ENCODE results near the gene FTO.

The FTO gene

GRCh38 chr16:53785916-53786315, 82.0 kb downstream of the FTO start:
- no peak for DNase-seq

GRCh38 chr16:53787423-53787822, 83.5 kb downstream of the FTO start:
- no peak for DNase-seq

- DNase-seq = no peak
Measured at GRCh38 chr16:53789137-53789536, 85.2 kb downstream of the FTO start.

- no peak for DNase-seq
Measured at GRCh38 chr16:53792161-53792951, 88.4 kb downstream of the FTO start.

GRCh38 chr16:53803451-53803850, 99.5 kb downstream of the FTO start:
- no peak for DNase-seq

- no peak for DNase-seq
Measured at GRCh38 chr16:53803998-53804397, 100.0 kb downstream of the FTO start.

- DNase-seq = no peak
Measured at GRCh38 chr16:53804467-53804866, 100.5 kb downstream of the FTO start.

- no peak for DNase-seq
Measured at GRCh38 chr16:53805113-53805512, 101.2 kb downstream of the FTO start.

GRCh38 chr16:53805752-53806151, 101.8 kb downstream of the FTO start:
- no peak for DNase-seq

GRCh38 chr16:53809088-53809932, 105.4 kb downstream of the FTO start:
- DNase-seq = no peak

- no peak for DNase-seq
Measured at GRCh38 chr16:53812914-53813313, 109.0 kb downstream of the FTO start.

- no peak for DNase-seq
Measured at GRCh38 chr16:53814801-53815200, 110.8 kb downstream of the FTO start.

GRCh38 chr16:53816211-53816836, 112.4 kb downstream of the FTO start:
- no peak for DNase-seq

GRCh38 chr16:53817117-53817755, 113.3 kb downstream of the FTO start:
- no peak for DNase-seq

- DNase-seq = no peak
Measured at GRCh38 chr16:53817812-53818550, 114.0 kb downstream of the FTO start.

- no peak for DNase-seq
Measured at GRCh38 chr16:53821487-53821886, 117.5 kb downstream of the FTO start.

GRCh38 chr16:53821957-53822625, 118.1 kb downstream of the FTO start:
- DNase-seq = no peak

- no peak for DNase-seq
Measured at GRCh38 chr16:53822936-53823529, 119.1 kb downstream of the FTO start.

GRCh38 chr16:53826658-53827057, 122.7 kb downstream of the FTO start:
- no peak for DNase-seq

- DNase-seq = no peak
Measured at GRCh38 chr16:53827741-53828140, 123.8 kb downstream of the FTO start.

- DNase-seq = no peak
Measured at GRCh38 chr16:53829186-53829747, 125.3 kb downstream of the FTO start.

Data from inflammatory macrophage treated with lipopolysaccharide for 4 hours (primary cell).